ENCODE results near the gene NOVA2.
"Not testable (repeated sequence)": the region's sequence is repeated elsewhere in the genome, so short reads cannot be mapped to it uniquely, and the experiment has no call there.

The NOVA2 gene

GRCh38 chr19:45920458-45920857 is 53.2 kb downstream of the NOVA2 start:
- DNase-seq, result no peak

GRCh38 chr19:45919678-45920077 is 54.0 kb downstream of the NOVA2 start:
- DNase-seq, result no peak

- DNase-seq, result no peak
Measured at GRCh38 chr19:45918721-45919120, 54.9 kb downstream of the NOVA2 start.

- no peak for DNase-seq
Measured at GRCh38 chr19:45917421-45918091, 56.1 kb downstream of the NOVA2 start.

GRCh38 chr19:45913874-45914830 is 59.5 kb downstream of the NOVA2 start, which contains the start of gene NANOS2:
Gene NANOS2 (minus strand): TSS chr19:45914778. CDS start chr19:45914693, 85 bp downstream.
- no peak for DNase-seq

- no peak for DNase-seq
Measured at GRCh38 chr19:45911291-45911690, 62.4 kb downstream of the NOVA2 start.

- DNase-seq, result no peak
Measured at GRCh38 chr19:45908956-45909355, 64.7 kb downstream of the NOVA2 start.

GRCh38 chr19:45906221-45906620 is 67.4 kb downstream of the NOVA2 start:
- no peak for DNase-seq

GRCh38 chr19:45905011-45905410 is 68.7 kb downstream of the NOVA2 start:
- no peak for DNase-seq

- DNase-seq, result peak; percentile 92
Measured at GRCh38 chr19:45902651-45903625, 70.7 kb downstream of the NOVA2 start.

- DNase-seq, result no peak
Measured at GRCh38 chr19:45901912-45902650, 71.6 kb downstream of the NOVA2 start, which contains the start of gene MYPOP. Gene MYPOP (minus strand): TSS chr19:45902613. CDS start chr19:45901773, 840 bp downstream.

GRCh38 chr19:45901432-45901911 is 72.2 kb downstream of the NOVA2 start:
- peak; percentile 11 for DNase-seq

GRCh38 chr19:45900738-45901431 is 72.8 kb downstream of the NOVA2 start:
- no peak for DNase-seq

- DNase-seq, result no peak
Measured at GRCh38 chr19:45899919-45900589, 73.6 kb downstream of the NOVA2 start.

- DNase-seq, result no peak
Measured at GRCh38 chr19:45899253-45899652, 74.4 kb downstream of the NOVA2 start.

- no peak for DNase-seq
Measured at GRCh38 chr19:45897261-45897812, 76.3 kb downstream of the NOVA2 start.

- not testable (repeated sequence) for DNase-seq
Measured at GRCh38 chr19:45895983-45896599, 77.6 kb downstream of the NOVA2 start.

GRCh38 chr19:45895519-45895972 is 78.1 kb downstream of the NOVA2 start:
- DNase-seq, result no peak

- no peak for DNase-seq
Measured at GRCh38 chr19:45890877-45891276, 82.8 kb downstream of the NOVA2 start.
